HUDEP-2 (cell line): ENCODE results near the gene HAPLN3.

ENCODE experiments used
- DNase-seq, 76 experiments: peaks; one replicate each; lab custom pipeline; 2025; ENCODE audit not compliant: unreplicated experiment in 76 of 76; lab: John Stamatoyannopoulos, UW

HAPLN3 gene

DNA sequence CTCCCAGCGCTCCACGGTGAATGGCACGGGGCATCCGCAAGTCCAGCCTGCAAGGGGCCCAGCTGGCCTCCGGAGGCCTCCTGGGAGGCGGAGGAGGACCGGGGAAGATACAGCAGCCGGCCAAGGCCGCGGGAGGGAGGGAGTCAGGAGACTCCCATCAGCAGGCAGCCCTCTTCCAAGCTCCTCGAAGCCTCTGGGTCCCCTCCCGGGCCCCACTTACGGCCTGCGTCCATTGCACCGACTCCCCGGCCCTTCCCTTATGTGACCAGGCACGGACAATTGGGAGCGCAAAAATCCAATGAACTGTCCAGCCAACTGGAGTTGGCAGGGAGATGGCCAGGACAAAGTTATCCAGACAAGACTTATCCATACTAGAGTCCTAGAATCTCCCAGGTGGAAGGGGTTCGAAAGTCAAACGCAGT lies 17.2 kb upstream of the HAPLN3 start:
- no peak for DNase-seq

DNA sequence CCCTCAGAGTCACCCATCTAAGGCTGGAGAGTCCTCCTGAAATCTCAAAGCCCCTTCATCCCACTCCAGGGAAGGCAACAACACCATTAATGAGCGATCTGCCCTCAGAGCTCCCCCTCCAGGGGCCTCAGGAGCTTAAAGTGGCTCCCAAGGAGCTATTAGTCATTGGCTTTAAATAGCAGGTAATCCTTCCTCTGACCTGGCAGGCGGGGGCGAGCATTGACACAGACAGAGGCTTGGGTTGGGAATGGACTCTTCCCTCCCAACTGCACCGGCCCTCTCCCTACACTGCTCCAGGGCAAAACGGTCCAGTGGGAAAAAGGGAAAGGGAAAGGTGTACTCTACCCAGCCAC lies 16.4 kb upstream of the HAPLN3 start:
- DNase-seq: no peak

GRCh38 chr15:88909956-88910831 lies 14.8 kb upstream of the HAPLN3 start:
- DNase-seq: no peak

- no peak for DNase-seq
These were observed 13.6 kb upstream of the HAPLN3 start for GRCh38 chr15:88908697-88909621.

DNA sequence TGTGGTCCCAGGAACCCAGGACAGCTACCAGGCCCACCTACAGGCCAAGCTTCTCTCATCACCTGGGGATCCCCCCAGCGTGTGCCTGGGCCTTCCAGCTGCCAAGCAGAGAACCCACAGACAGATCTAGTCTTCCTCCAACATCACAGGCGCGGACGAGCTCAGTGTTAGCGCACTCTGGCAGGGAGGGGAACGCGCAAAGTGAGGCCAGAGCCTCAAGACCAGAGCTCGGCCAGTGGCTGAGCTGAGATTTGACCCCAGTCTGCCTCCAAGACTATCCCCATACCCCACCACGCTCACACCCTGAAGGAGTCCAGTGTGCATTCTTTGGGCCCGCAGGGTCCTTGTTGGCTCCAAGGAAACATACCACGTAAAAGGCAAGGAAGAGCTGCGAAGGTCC lies 12.8 kb upstream of the HAPLN3 start:
- no peak for DNase-seq

DNA sequence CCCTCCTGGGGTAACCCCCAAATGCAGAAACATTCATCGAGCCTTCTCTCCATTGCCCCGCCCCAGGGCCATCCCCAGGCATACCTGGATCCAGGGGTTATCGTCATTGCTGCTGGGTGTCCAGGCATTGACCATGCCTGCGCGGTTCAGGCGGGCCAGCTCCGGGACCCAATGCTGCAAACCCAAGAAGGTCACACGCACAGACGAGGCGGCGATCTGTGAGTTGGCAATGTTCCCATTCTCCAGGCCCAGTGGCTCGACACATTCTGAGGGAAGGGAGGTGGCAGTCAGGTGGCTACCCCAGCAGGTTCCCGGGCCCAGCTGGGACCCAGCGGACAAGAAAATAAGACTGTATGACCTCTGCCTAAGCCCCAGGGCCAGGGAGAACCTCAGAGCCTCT lies 11.8 kb upstream of the HAPLN3 start:
- no peak for DNase-seq

DNA sequence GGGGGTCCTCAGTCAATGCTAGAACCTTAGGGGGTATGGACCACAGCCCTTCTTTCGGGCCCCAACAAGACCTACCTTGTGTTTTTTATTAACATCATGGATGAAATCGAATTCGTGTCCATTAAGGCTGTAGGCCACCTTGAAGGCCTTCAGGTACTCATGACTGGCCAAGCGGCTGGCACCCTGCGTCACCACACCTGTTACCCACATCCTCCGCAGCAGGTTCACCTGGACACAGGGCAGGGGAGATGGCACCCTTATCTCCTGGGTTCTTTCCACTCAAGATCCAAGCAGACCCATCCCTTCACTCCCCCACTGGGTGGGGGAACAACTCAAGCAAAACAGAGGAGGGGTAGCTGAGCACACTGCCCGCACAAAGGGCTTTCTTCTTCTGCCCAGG lies 11.2 kb upstream of the HAPLN3 start:
- DNase-seq: no peak

GRCh38 chr15:88906130-88906529 lies 10.8 kb upstream of the HAPLN3 start:
- no peak for DNase-seq

DNA sequence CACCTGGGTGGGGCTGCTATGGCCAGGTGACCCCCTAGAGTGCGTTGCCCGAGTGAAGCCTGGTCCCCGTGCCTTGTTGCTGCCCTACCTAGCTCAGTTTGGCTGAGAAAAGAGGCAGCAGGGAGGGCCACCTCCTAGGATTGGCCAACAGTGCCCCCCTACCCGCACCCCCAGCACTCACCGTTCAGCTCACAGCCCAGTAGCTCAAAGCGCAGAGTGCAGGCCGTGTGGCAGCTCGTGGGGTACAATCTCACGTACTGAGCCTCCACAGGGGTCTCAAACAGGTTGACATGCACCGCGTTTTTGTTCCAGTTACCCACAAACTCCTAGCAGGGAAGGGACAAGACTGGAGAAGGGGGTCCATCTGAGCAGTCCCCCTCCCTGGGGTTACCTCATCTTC lies 10.2 kb upstream of the HAPLN3 start:
- no peak for DNase-seq

DNA sequence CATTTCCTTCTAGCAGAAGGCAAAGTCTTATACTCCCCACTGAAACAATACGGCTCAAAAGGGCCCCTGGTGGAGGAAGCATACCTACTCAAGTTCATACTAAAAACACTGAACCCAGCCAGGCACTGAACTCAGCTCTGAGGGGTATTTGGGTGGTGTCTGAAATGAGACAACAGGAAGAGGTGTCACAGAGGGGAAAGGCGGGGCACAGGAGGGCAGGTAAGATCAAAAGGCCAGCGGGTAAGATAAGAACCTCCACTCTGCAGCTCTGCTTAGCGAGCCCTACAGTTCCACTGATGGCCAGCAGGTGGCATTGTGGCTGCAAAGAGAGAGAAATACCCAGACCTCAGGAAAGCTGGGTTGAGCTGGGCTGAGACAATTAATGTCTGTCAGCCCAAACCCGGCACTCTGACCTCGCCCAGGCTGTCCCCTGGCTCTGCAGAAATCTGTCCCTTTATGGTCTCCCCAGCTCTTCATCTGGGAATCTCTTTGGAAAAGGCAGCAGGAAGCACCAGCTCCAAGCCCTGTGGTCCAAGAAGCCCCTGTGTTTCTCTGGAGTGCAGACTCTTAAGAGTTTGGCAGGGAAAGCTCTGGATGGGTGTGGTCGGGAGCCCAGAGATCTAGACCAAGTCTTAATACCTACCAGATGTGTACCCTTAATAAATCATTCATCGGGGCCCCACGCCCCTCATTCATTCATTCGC lies 9.4 kb upstream of the HAPLN3 start:
- peak in 73 of 76 experiments; percentile 6 to 85 (median 68) for DNase-seq

DNA sequence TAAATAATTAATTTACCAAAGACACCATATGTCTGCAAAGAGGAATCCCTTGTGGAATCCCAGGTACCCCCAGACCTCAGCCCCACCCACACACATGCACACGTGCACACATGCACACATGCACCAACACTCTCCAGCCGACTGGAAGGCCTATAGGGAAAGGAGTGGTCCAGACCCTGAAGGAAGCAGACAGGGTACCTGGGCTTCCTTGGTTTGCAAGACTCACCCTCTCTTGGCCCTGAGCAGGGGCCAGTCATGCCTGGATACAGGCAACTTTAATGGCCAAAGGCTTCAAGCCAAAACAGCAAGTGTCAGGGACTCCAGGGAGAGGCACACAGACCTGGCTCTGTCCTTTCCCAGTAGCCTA lies 8.9 kb upstream of the HAPLN3 start:
- DNase-seq: no peak

DNA sequence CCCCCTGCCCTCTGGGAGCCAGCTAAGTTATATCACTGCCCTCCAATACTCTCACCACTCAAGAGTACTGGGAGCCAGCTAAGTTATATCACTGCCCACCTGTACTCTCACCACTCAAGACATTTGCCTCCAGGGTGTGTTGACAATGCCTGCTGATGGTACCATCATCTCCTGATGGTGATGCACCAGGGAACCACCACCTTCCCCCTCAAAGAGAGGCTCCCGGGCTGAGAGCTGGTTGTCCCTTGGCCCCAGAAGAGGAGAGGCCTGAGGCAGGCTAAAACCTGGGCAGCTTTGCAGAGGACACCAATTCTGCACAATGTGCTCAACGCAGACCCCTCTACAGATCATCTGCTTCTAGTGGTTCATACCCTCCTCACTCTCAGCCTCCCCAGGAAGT lies 7.5 kb upstream of the HAPLN3 start:
- DNase-seq: no peak

DNA sequence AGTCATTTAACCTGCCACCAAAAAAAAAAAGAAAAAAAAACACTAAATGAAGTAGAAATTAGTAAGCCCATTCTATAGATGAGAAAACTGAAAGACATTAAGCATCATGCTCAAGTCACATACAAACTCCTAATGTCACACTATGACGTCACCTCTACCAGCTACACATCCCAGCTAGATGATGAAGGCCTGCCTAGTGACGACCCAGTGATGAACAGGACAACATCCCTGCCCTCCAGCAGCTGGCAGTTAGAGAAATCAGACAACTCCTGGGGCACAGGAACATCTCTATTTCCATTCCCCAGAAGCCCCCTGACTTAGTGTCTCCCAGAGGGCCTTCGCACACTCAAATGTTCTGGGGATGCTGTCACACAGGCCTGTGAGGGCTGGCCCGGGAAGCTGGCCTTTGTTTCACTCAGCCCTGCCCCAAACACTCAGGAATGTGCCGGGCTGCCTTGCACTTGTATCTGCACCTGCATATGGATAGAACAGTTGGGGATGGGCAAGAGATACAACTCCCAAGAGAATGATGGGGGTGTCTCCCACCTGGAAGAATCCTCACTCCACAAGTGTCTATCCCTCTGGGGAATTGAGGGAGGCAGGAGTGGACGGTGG lies 7.0 kb upstream of the HAPLN3 start:
- no peak for DNase-seq

DNA sequence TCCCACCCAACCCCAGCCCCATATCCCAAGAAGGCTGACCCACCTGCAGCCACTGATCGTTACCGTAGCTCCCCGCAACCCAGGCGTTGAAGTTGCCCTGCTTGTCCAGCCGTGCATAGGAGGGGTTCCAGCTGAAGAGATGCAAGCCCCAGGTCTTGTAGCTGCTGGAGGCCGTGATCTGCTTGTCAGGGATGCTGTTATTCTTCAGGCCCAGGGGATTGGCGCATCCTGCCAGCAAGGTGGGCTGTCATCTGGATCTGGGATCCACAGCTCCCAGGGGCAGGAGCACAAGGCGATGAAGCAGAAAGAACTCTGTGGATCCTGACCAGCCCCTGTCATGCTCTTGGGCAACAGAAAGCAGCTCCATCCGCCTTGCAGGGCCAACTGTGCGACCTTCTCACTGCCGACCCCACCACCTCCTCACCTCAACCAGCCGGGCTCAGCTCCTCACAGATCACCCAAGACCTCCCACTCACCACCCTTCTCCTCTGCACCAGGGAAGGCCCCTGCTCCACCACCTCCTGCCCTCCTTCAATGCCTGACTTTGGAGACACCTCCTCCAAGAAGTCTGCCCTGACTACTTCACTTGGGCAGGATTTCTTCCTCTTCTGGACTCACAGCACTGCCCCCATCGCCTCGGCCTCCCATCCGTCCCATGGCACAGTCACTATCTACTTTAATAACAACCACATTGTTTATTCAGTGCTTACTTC lies 6.3 kb upstream of the HAPLN3 start:
- no peak for DNase-seq

- DNase-seq: no peak
These were observed 5.7 kb upstream of the HAPLN3 start for GRCh38 chr15:88900982-88901418.

GRCh38 chr15:88900309-88900981 lies 5.1 kb upstream of the HAPLN3 start:
- no peak for DNase-seq

DNA sequence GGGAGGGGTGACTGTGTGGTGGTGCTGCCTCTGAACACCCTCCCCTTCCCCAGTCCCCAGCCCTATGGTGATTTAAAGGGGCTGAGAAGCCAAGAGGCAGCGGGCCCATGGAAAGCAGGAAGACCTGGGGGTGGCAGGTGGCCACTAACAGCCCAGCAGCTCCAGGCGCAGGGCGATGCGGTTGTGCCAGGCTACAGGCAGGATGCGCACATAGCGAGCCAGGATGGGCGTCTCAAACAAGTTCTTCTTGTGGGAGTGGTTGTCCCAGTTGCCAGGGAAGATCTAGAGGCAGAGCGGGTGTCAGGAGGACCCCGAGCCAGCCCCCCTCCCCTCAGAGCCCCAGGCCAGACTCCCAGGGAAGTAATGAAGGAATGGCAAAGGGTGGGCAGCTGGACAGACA lies 3.9 kb upstream of the HAPLN3 start:
- DNase-seq: no peak

- DNase-seq: no peak
These were observed 3.4 kb upstream of the HAPLN3 start for GRCh38 chr15:88898736-88899135.

- DNase-seq: peak in 67 of 76 experiments; percentile 9 to 81 (median 64)
These were observed 2.3 kb upstream of the HAPLN3 start for GRCh38 chr15:88897456-88898194.
